Upper lobe of left lung (tissue), 4 donors: Measurements from ENCODE around the gene RADX.

ENCODE experiments used
- CTCF ChIP-seq, 6 experiments: fragments of 450-650 bp in 4 of 6; fragments of 200-600 bp in 2 of 6; sonication (generic) in 2 of 6; IDR thresholded peaks; one replicate each; pipeline ENCODE4 v1.5.1; 2016 to 2019; ENCODE audit warnings: antibody characterized with exemption in 6 of 6
- EP300 ChIP-seq, 4 donors: sonication (generic); formaldehyde crosslinking; IDR thresholded peaks; one replicate each; pipeline ENCODE4 v1.5.1; 2017; ENCODE audit warnings: antibody characterized with exemption in 4 of 4, control low read depth in 2 of 4
- POLR2A ChIP-seq, 4 donors: fragments of 450-650 bp; IDR thresholded peaks; one replicate each; pipeline ENCODE4 v1.5.1; 2016 to 2017; ENCODE audit warnings: antibody characterized with exemption in 4 of 4, mild to moderate bottlenecking in 2 of 4
- POLR2AphosphoS5 ChIP-seq, 2 donors: sonication (generic); formaldehyde crosslinking; IDR thresholded peaks; one replicate each; pipeline ENCODE4 v1.5.1; 2017; ENCODE audit warnings: antibody characterized with exemption in 2 of 2

DNA sequence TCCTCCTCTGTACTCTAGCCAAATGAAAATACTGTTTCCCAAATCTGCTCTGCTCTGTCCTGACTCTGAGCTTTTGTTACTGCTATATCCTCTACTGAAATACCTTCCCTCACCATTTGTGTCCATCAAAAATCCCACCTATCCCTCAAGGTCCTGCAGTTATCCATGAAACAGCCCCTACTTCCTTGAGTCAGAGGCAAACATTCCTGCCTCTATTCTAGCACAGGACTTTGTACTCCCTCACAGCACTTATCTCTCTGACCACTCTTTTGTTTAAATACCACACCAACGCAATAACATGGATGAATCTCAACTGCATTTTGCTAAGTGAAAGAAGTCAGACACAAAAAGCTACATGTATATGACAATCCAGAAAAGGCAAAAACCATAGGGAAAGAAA lies 104.2 kb downstream of the RADX start:
- no peak for TF ChIP-seq CTCF (IDR thresholded peaks at IDR 0.05)
- no peak for TF ChIP-seq POLR2AphosphoS5 (IDR thresholded peaks at IDR 0.05)
- TF ChIP-seq POLR2A (IDR thresholded peaks at IDR 0.05): no peak
- no peak for TF ChIP-seq EP300 (IDR thresholded peaks at IDR 0.05)
